GM19328 (cell line): ENCODE results near the gene ZNF653.
"Not testable (repeated sequence)": the region's sequence is repeated elsewhere in the genome, so short reads cannot be mapped to it uniquely, and the experiment has no call there.

Experiments
- ATAC-seq: cut with Tn5 transposase; IDR thresholded peaks from one replicate; pipeline ENCODE4 v1.9.1; 2021; ENCODE audit warnings: mild to moderate bottlenecking, moderate library complexity; ENCODE audit not compliant: unreplicated experiment

Gene ZNF653

DNA sequence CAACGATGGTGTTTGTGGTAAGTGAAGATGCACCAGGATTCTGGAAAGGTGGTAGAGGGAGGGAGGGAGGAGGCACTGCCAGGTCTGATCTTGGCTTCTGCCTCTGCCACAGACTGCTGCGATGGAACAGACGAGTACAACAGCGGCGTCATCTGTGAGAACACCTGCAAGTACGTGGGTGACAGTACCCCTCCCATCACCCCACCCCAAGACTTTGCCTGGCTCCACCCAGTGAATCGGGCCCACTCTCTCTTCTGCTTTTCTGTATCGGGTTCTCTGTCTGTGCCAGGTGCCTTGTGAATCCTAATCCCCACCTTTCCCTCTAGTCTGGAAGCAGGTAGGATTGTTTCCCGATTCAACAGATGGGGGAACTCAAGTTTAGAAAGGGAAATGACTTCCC is 67.7 kb downstream of the ZNF653 start:
- ATAC-seq = no peak

DNA sequence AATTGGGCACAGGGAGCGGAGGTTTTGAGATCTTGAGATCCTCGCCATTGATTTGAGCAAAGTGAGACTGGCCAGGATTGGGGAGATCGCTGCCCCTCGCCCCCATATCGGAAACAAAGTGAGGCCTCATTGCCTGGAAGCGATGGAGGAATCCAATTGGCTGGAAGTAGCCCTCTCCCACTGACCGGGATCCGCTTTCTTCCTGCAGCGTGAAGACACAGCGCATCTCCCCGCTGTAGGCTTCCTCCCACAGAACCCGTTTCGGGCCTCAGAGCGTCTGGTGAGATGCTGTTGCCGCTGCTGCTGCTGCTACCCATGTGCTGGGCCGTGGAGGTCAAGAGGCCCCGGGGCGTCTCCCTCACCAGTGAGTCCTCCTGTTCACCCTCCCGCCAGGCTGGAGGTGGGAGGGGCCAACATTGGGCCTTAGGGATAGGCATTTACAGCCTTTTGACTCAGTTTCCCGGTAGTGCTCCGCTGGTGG is 69.8 kb downstream of the ZNF653 start:
- ATAC-seq = no peak

DNA sequence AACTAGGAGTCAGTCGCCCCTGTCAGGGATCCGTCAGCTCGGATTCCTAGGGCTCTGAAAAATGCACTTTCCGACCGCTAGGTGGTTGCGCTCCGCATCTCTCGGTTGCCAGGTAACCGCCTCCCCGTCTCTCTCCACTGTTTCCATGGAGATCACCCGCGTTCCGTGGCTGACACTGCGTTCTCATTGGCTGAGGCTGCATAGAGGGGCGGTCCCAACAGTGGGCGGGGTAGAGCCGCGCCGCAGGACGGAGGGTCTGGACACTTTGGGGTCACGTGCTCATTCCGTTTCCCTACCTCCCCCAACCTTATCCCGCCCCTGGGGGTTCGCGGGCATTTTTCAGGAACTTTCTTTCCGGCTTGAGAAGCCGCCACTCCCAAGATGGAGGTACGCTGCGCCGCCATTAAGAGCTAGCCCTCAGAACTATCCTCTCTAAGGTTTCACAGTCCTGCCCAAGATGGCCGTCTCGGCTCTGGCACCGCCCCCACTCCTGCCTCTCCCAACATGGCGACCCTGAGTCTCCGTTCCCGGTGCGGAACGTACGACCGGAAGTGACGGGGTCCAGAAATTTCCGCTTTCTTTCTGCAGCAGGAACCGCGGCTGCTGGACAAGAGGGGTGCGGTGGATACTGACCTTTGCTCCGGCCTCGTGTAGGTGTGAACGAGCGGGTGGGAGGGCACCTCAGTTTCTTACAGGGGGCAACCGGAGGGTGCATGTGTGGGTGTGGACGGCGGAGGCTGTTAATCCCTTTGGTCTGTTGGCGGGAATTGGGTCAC is 70.4 kb downstream of the ZNF653 start, which contains the start of the genes ODAD3 and PRKCSH:
ODAD3 (minus strand) TSS at position 65 of the 776 bp plus-strand sequence. CDS start 105 bp downstream, outside the sequence.
PRKCSH (plus strand) TSS at position 579 of the 776 bp plus-strand sequence. CDS start 483 bp downstream, outside the sequence.
- ATAC-seq = peak; percentile 87

DNA sequence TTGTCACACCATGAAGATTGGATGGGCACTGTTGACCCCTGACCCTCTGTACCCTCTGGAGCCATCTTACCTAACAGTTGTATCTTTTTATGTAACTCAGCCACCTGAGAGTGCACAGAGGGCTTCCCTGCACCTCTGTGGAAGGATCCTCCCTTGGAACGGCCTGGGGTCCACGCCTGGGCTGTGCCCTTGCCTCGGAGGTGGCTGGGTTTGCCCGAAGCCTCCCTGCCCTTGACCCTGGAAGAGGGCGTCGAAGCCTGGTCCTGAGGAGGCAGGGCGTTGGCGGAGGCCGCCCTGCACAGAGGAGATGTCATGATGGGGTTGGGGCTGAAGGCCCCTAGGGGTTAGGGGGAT is 71.0 kb downstream of the ZNF653 start:
- ATAC-seq = peak; percentile 2

DNA sequence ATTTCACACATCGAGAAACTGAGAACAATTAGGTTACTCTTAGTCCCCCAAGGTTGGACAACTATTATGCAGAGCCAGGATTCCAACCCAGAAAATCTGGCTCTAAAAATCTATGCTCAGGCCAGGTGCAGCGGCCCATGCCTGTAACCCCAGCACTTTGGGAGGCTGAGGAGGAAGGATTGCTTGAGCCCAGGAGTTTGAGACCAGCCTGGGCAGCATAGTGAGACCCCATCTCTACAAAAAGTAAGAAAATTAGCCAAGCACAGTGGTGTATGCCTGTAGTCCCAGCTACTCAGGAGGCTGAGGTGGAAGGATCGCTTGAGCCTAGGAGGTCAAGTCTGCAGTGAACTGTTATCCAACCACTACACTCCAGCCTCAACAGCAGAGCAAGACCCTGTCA is 72.1 kb downstream of the ZNF653 start:
- not testable (repeated sequence) for ATAC-seq
